ENCODE data around the gene TMED5.
"Not testable (repeated sequence)": the region's sequence is repeated elsewhere in the genome, so short reads cannot be mapped to it uniquely, and the experiment has no call there.

The TMED5 gene

GRCh38 chr1:93170141-93170678, 10.0 kb downstream of the TMED5 start:
- not testable (repeated sequence) for DNase-seq

- no peak for DNase-seq
These were observed 13.2 kb downstream of the TMED5 start for GRCh38 chr1:93167006-93167405.

GRCh38 chr1:93165895-93166294, 14.3 kb downstream of the TMED5 start:
- not testable (repeated sequence) for DNase-seq

GRCh38 chr1:93164816-93165215, 15.4 kb downstream of the TMED5 start:
- no peak for DNase-seq

GRCh38 chr1:93163314-93163713, 16.9 kb downstream of the TMED5 start:
- not testable (repeated sequence) for DNase-seq

GRCh38 chr1:93159337-93159736, 20.9 kb downstream of the TMED5 start:
- DNase-seq: no peak

GRCh38 chr1:93155335-93155734, 24.9 kb downstream of the TMED5 start:
- no peak for DNase-seq

- no peak for DNase-seq
These were observed 25.3 kb downstream of the TMED5 start for GRCh38 chr1:93154898-93155297.

GRCh38 chr1:93152835-93153234, 27.4 kb downstream of the TMED5 start:
- DNase-seq: no peak

GRCh38 chr1:93151474-93151873, 28.7 kb downstream of the TMED5 start:
- no peak for DNase-seq

- no peak for DNase-seq
These were observed 29.5 kb downstream of the TMED5 start for GRCh38 chr1:93150729-93151128.

- no peak for DNase-seq
These were observed 32.2 kb downstream of the TMED5 start for GRCh38 chr1:93148001-93148400.

GRCh38 chr1:93143769-93144168, 36.4 kb downstream of the TMED5 start:
- no peak for DNase-seq

GRCh38 chr1:93143136-93143535, 37.1 kb downstream of the TMED5 start:
- no peak for DNase-seq

GRCh38 chr1:93142161-93142560, 38.1 kb downstream of the TMED5 start:
- no peak for DNase-seq

- DNase-seq: no peak
These were observed 40.1 kb downstream of the TMED5 start for GRCh38 chr1:93140106-93140505.

GRCh38 chr1:93137604-93138292, 42.5 kb downstream of the TMED5 start:
- no peak for DNase-seq

GRCh38 chr1:93136445-93136844, 43.8 kb downstream of the TMED5 start:
- no peak for DNase-seq

- DNase-seq: no peak
These were observed 47.6 kb downstream of the TMED5 start for GRCh38 chr1:93132638-93133037.

- DNase-seq: no peak
These were observed 50.6 kb downstream of the TMED5 start for GRCh38 chr1:93129507-93130099.

GRCh38 chr1:93124556-93125355, 55.5 kb downstream of the TMED5 start:
- no peak for DNase-seq

- DNase-seq: no peak
These were observed 56.9 kb downstream of the TMED5 start for GRCh38 chr1:93123201-93123783.

- no peak for DNase-seq
These were observed 59.6 kb downstream of the TMED5 start for GRCh38 chr1:93120614-93121013.
